Parathyroid adenoma (tissue), 2 donors: ENCODE results near the gene ITGB1.

Experiments
- H2AFZ ChIP-seq: fragments of 300-600 bp; sonication (generic); one replicate; pipeline ENCODE4 v1.7.0; 2017; ENCODE audit warnings: antibody characterized with exemption, mild to moderate bottlenecking
- H3K27ac ChIP-seq: fragments of 300-600 bp; sonication (generic); one replicate; pipeline ENCODE4 v1.7.0; 2017
- H3K27me3 ChIP-seq: fragments of 300-600 bp; sonication (generic); one replicate; pipeline ENCODE4 v1.7.0; 2017; ENCODE audit warnings: low read length; ENCODE audit not compliant: control insufficient read depth, insufficient read depth
- H3K36me3 ChIP-seq: fragments of 300-600 bp; sonication (generic); one replicate; pipeline ENCODE4 v1.7.0; 2017; ENCODE audit warnings: low read length; ENCODE audit not compliant: control insufficient read depth, insufficient read depth
- H3K4me1 ChIP-seq: fragments of 300-600 bp; sonication (generic); one replicate; pipeline ENCODE4 v1.7.0; 2017; ENCODE audit warnings: control low read depth
- H3K4me2 ChIP-seq: fragments of 300-600 bp; sonication (generic); one replicate; pipeline ENCODE4 v1.7.0; 2017; ENCODE audit warnings: low read length
- H3K4me3 ChIP-seq: fragments of 300-600 bp; sonication (generic); one replicate; pipeline ENCODE4 v1.7.0; 2017; ENCODE audit warnings: low read depth, low read length
- H3K79me2 ChIP-seq: fragments of 300-600 bp; sonication (generic); one replicate; pipeline ENCODE4 v1.7.0; 2017; ENCODE audit warnings: control low read depth
- H3K9ac ChIP-seq: fragments of 300-600 bp; sonication (generic); one replicate; pipeline ENCODE4 v1.7.0; 2017; ENCODE audit warnings: mild to moderate bottlenecking
- H3K9me3 ChIP-seq: fragments of 300-600 bp; sonication (generic); one replicate; pipeline ENCODE4 v1.7.0; 2017; ENCODE audit warnings: low read length; ENCODE audit not compliant: control insufficient read depth
- TF ChIP-seq, protein P1 (sequence below): fragments of 300-600 bp; sonication (generic); IDR thresholded peaks from one replicate; pipeline ENCODE4 v1.7.0; 2017; ENCODE audit warnings: antibody characterized with exemption, mild to moderate bottlenecking
- donor health status: primary hyperparathyroidism.

ITGB1 gene

DNA sequence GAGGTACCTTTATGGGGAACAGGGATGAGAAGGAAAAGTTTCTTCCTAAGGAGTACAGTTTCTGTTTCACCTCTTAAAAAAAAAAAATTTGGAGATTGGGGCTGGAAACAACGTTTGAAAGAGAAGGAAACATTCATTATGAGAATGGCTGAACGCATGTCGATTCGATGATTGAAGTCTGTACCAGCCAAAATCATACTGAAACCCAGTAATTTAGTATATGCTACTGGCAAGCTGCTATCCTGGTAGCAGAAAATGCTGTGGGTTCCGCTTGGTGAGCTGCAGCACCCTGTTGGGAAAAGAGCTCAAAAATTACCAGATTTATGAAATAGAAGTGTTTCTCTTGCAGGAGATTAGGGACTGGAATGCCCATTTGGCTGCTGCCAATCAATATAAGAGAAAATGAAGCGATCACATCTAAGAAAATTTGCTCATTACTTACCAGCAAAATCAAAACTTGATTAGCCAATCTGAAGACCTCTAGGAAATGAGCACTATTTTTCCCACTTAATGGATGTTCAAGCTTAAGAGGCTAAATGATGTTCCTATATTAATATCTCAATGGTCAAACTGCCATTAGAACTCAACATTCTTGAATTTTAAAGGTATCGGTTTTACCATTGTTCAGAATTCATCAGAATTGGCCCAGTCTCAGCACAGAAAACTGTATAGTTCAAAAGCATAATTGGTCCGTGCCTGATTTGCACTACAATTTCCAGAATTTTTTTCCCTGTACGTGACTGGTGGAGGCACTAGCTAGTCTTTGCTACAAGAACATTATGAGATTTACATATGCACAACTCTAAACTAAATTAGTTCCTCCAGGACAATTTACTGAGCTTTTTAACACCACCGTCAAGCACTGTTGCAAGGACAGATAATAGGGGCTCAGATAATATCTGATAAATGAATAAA is 1.2 kb upstream of the ITGB1 start:
- peak overlapping the region; percentile 97 for H3K4me3 ChIP-seq
- peak overlapping the region; percentile 48 for H3K9ac ChIP-seq
- H3K4me2 ChIP-seq, result peak overlapping the region; percentile 97
- peak overlapping the region; percentile 97 for H2AFZ ChIP-seq
- peaks cover 14% of the 10 kb centered on the region for H3K4me1 ChIP-seq
- H3K27me3 ChIP-seq, result no peaks in the 10 kb centered on the region
- peaks cover 16% of the 10 kb centered on the region for H3K79me2 ChIP-seq
- H3K9me3 ChIP-seq, result no peaks in the 10 kb centered on the region
- H3K36me3 ChIP-seq, result no peaks in the 10 kb centered on the region
- peak overlapping the region; percentile 89 for H3K27ac ChIP-seq
- TF ChIP-seq, protein P1, sequence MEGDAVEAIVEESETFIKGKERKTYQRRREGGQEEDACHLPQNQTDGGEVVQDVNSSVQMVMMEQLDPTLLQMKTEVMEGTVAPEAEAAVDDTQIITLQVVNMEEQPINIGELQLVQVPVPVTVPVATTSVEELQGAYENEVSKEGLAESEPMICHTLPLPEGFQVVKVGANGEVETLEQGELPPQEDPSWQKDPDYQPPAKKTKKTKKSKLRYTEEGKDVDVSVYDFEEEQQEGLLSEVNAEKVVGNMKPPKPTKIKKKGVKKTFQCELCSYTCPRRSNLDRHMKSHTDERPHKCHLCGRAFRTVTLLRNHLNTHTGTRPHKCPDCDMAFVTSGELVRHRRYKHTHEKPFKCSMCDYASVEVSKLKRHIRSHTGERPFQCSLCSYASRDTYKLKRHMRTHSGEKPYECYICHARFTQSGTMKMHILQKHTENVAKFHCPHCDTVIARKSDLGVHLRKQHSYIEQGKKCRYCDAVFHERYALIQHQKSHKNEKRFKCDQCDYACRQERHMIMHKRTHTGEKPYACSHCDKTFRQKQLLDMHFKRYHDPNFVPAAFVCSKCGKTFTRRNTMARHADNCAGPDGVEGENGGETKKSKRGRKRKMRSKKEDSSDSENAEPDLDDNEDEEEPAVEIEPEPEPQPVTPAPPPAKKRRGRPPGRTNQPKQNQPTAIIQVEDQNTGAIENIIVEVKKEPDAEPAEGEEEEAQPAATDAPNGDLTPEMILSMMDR, result no peak

DNA sequence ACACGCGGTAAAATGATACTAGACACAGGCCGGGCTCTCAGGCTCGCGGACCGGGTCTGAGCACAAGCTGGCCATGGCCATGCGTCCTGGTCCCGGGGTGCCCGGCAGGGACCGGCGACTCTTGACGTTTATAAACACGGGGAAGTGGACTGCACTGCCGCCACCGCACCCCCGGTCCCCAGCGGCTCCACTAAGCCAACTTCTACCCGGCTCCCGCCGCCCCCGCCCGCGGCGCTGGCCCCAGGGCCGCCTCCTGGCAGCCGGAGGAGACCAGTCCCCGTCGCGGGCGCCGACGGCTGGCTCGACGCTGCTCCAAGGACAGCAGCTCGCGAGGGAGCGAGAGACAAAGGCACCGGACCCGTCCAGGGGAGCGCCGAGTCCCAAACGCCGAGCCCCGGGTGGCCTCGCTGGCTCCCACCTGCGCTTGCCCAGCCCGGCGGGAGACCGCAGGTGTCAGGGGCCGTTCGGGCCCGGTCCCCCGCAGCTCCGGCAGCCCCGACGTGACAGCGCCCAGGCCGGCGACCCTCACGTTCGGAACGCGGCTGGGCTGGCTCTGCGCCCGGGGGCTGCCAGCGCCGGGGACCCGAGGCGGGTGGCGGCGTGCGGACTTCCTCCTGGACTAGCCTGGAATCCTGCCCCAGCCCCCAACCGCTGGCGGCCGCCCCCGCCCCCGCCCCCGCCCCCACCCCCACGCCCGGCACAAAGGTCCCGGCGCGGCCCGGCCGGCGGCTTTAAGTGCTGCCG is 517 bp downstream of the ITGB1 start:
- peak overlapping the region; percentile 81 for H2AFZ ChIP-seq
- TF ChIP-seq, protein P1, result no peak
- H3K4me1 ChIP-seq, result peaks cover 25% of the 10 kb centered on the region
- H3K4me3 ChIP-seq, result peak overlapping the region; percentile 83
- H3K27ac ChIP-seq, result peak overlapping the region; percentile 80
- no peaks in the 10 kb centered on the region for H3K27me3 ChIP-seq
- no peaks in the 10 kb centered on the region for H3K36me3 ChIP-seq
- H3K9me3 ChIP-seq, result no peaks in the 10 kb centered on the region
- H3K9ac ChIP-seq, result peak overlapping the region; percentile 84
- peaks cover 19% of the 10 kb centered on the region for H3K79me2 ChIP-seq
- peak overlapping the region; percentile 73 for H3K4me2 ChIP-seq

DNA sequence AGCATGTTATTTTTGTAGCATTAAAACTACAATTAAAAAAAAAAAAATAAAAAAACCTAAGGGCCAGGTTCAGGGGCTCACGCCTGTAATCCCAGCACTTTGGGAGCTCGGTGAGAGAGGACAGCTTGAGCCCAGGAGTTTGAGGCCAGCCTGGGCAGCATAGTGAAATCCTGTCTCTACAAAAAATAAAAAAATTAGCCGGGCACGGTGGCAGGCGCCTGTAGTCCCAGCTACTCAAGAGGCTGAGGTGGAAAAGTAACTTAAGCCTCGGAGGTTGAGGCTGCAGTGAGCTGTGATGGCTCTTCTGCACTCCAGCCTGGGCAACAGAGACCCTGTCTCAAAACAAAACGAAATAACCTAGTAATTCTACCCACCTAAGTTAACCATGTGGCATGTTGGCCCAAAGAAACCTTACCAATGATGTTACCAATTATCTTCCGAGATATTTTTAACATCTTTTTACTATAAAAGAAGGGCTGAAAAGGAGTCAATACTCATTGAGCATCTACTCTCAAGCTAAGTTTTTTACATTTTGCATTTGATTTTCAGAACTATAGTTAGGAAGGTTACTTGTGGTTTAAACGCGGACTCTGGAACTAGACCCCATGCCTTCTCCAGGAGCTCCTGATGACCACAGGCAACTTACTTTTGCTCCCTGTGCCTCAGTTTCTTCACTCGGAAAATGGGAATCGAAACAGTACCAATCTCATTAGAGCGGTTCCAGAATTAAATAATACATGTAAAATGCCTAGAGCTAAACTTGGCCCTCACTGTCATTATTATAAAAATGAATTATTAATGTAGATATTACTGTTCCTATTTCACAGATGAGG is 1.4 kb downstream of the ITGB1 start:
- no peaks in the 10 kb centered on the region for H3K27me3 ChIP-seq
- H3K9me3 ChIP-seq, result no peaks in the 10 kb centered on the region
- no peak overlapping the region for H3K9ac ChIP-seq
- peak overlapping the region; percentile 73 for H3K4me2 ChIP-seq
- H3K4me1 ChIP-seq, result peaks cover 29% of the 10 kb centered on the region
- no peaks in the 10 kb centered on the region for H3K36me3 ChIP-seq
- H3K79me2 ChIP-seq, result peaks cover 19% of the 10 kb centered on the region
- H2AFZ ChIP-seq, result no peak overlapping the region
- peak overlapping the region; percentile 83 for H3K4me3 ChIP-seq
- TF ChIP-seq, protein P1, result no peak
- H3K27ac ChIP-seq, result peak overlapping the region; percentile 80

DNA sequence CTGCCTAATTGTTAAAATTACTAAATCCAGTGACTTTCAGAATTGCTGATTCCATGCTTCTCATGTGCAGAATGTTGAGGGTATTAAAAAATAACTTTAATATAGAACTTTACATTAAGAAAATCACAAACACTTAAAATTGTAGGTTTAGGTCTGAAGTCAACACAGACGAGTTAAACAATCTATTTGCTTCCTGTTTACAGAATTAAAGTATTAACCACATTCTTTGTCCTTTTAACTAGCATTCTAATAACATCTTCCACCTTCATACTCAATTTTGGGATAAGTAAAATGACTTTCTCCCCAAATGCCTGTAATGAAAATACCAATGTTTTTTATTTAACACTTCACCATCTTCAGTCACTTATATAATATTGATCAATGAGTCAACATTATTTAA is 2.2 kb downstream of the ITGB1 start:
- H3K27me3 ChIP-seq, result no peaks in the 10 kb centered on the region
- H3K4me1 ChIP-seq, result peaks cover 37% of the 10 kb centered on the region
- H3K9ac ChIP-seq, result no peak overlapping the region
- H3K9me3 ChIP-seq, result no peaks in the 10 kb centered on the region
- H3K27ac ChIP-seq, result peak overlapping the region; percentile 80
- no peak overlapping the region for H2AFZ ChIP-seq
- H3K36me3 ChIP-seq, result no peaks in the 10 kb centered on the region
- TF ChIP-seq, protein P1, result no peak
- H3K79me2 ChIP-seq, result peaks cover 22% of the 10 kb centered on the region
- H3K4me2 ChIP-seq, result peak overlapping the region; percentile 73
- peak overlapping the region; percentile 83 for H3K4me3 ChIP-seq
